CD14-positive monocyte (primary cell): ENCODE measurements around the gene SLC25A45. TPM values are rescaled to one million over a fixed set of nuclear protein-coding genes. Genes with fewer than 3 reads are reported as not detected.

Experiments used
- DNase-seq, 3 donors: peaks; one replicate each; pipeline ENCODE4 v3.0.0-alpha.2; 2011 to 2022
- H2AFZ ChIP-seq: 2 replicates; pipeline ENCODE4 v1.6.0; 2012; ENCODE audit warnings: mild to moderate bottlenecking, low read depth, low read length, inconsistent platforms; ENCODE audit not compliant: insufficient read depth, poor library complexity, severe bottlenecking
- H3K27ac ChIP-seq, 2 donors: 1 replicate in 1 of 2; 2 replicates in 1 of 2; pipeline ENCODE4 v1.5.1; 2012 to 2013; ENCODE audit warnings: low read length in 2 of 2, control low read depth in 1 of 2, inconsistent platforms in 1 of 2, low read depth in 1 of 2, mild to moderate bottlenecking in 1 of 2
- H3K27me3 ChIP-seq, 2 donors: one replicate each; pipeline versions ENCODE4 v1.6.0 to v1.6.1; 2011 to 2013; ENCODE audit warnings: low read length in 2 of 2; ENCODE audit not compliant: control insufficient read depth in 2 of 2, insufficient read depth in 2 of 2
- H3K36me3 ChIP-seq, 2 donors: replicated peaks in 1 of 2; 1 replicate in 1 of 2; 2 replicates in 1 of 2; pipeline versions ENCODE4 v1.5.1 to v1.6.1; 2012 to 2013; ENCODE audit warnings: low read length in 2 of 2, control low read depth in 1 of 2, inconsistent platforms in 1 of 2, mild to moderate bottlenecking in 1 of 2; ENCODE audit not compliant: insufficient read depth in 2 of 2, control insufficient read depth in 1 of 2
- H3K4me1 ChIP-seq, 2 donors: 1 replicate in 1 of 2; 2 replicates in 1 of 2; pipeline versions ENCODE4 v1.5.1 to v1.6.1; 2012 to 2013; ENCODE audit warnings: low read length in 2 of 2, control low read depth in 1 of 2, inconsistent platforms in 1 of 2, mild to moderate bottlenecking in 1 of 2, moderate library complexity in 1 of 2; ENCODE audit not compliant: insufficient read depth in 2 of 2, control insufficient read depth in 1 of 2
- H3K4me2 ChIP-seq: replicated peaks from 2 replicates; pipeline ENCODE3; 2012; ENCODE audit warnings: low read length, moderate library complexity, mild to moderate bottlenecking; ENCODE audit not compliant: poor library complexity, severe bottlenecking; ENCODE audit errors: extremely low read depth
- H3K4me3 ChIP-seq, 3 experiments: fragments of 200-600 bp in 1 of 3; sonication (generic) in 1 of 3; replicated peaks in 1 of 3; 1 replicate in 2 of 3; 2 replicates in 1 of 3; pipeline ENCODE4 v1.5.1; 2011 to 2013; ENCODE audit warnings: low read length in 3 of 3, mild to moderate bottlenecking in 3 of 3, control low read depth in 2 of 3, low read depth in 2 of 3, inconsistent platforms in 1 of 3, moderate library complexity in 1 of 3
- H3K79me2 ChIP-seq: 2 replicates; pipeline ENCODE4 v1.6.0; 2012; ENCODE audit warnings: mild to moderate bottlenecking, control low read depth, inconsistent platforms, low read length, moderate library complexity; ENCODE audit not compliant: insufficient read depth
- H3K9ac ChIP-seq: 2 replicates; pipeline ENCODE4 v1.6.0; 2017; ENCODE audit warnings: low read length, mild to moderate bottlenecking; ENCODE audit not compliant: insufficient read depth, poor library complexity, severe bottlenecking
- H3K9me3 ChIP-seq, 2 donors: replicated peaks in 1 of 2; 1 replicate in 1 of 2; 2 replicates in 1 of 2; pipeline versions ENCODE4 v1.5.1 to v1.6.1; 2012 to 2013; ENCODE audit warnings: low read length in 2 of 2, control low read depth in 1 of 2; ENCODE audit not compliant: control insufficient read depth in 1 of 2, insufficient read depth in 1 of 2
- H4K20me1 ChIP-seq: 2 replicates; pipeline ENCODE4 v1.6.0; 2012; ENCODE audit warnings: mild to moderate bottlenecking, low read length, control low read depth, moderate library complexity; ENCODE audit not compliant: insufficient read depth
- H3K27ac Mint-ChIP-seq, 7 donors: one replicate each; pipeline ENCODE4 v1.8.0; 2020; ENCODE audit warnings: mild to moderate bottlenecking in 7 of 7, mixed read lengths in 7 of 7, moderate library complexity in 6 of 7, inconsistent platforms in 2 of 7
- H3K27me3 Mint-ChIP-seq, 3 donors: one replicate each; pipeline ENCODE4 v1.8.0; 2021 to 2022; ENCODE audit warnings: low read depth in 3 of 3, mild to moderate bottlenecking in 3 of 3, mixed read lengths in 3 of 3, moderate library complexity in 3 of 3, inconsistent platforms in 1 of 3
- H3K36me3 Mint-ChIP-seq, 2 donors: one replicate each; pipeline ENCODE4 v1.8.0; 2020; ENCODE audit warnings: mixed read lengths in 2 of 2, inconsistent platforms in 1 of 2, mild to moderate bottlenecking in 1 of 2
- H3K4me1 Mint-ChIP-seq: one replicate; pipeline ENCODE4 v1.8.0; 2020; ENCODE audit warnings: mild to moderate bottlenecking, mixed read lengths
- H3K4me3 Mint-ChIP-seq, 2 donors: one replicate each; pipeline ENCODE4 v1.8.0; 2020; ENCODE audit warnings: mild to moderate bottlenecking in 2 of 2, mixed read lengths in 2 of 2, moderate library complexity in 1 of 2
- H3K9me3 Mint-ChIP-seq, 7 donors: one replicate each; pipeline ENCODE4 v1.8.0; 2020 to 2022; ENCODE audit warnings: mixed read lengths in 7 of 7, mild to moderate bottlenecking in 6 of 7, moderate library complexity in 6 of 7, inconsistent platforms in 2 of 7
- CTCF ChIP-seq: fragments of 200-600 bp; IDR thresholded peaks from one replicate; pipeline ENCODE4 v1.8.0; 2022; ENCODE audit warnings: antibody characterized with exemption, mild to moderate bottlenecking
- WGBS: methylation state at CpG from one replicate; pipeline ENCODE4 v1.1.5; 2013; ENCODE audit warnings: missing lambda C conversion rate; ENCODE audit not compliant: insufficient coverage; 5-methylcytosine and 5-hydroxymethylcytosine counted together
- intact Hi-C, 2 donors: fragments of 100-400 bp; cut with micrococcal nuclease; formaldehyde crosslinking; loops; one replicate each; pipeline versions ENCODE4 v1.15.0 to v1.15.1; 2023
- polyA plus RNA-seq, 3 donors: library from polyadenylated mRNA; depleted of rRNA in 1 of 3; unstranded in 2 of 3; stranded (reverse) in 1 of 3; fragments of 300-500 nt in 2 of 3; fragments of >200 nt in 1 of 3; fragmentation: Illumina TruSeq in 2 of 3; gene quantifications; 1 replicate in 2 of 3; 2 replicates in 1 of 3; pipeline ENCODE4 v1.2.3, GENCODE V29; 2012 to 2021

The SLC25A45 gene
- polyA plus RNA-seq, 3 donors = 3.7 to 11.3 (median 4.1) TPM

GRCh38 chr11:65416841-65417701 is 34.6 kb upstream of the SLC25A45 start:
- H3K4me3 Mint-ChIP-seq = peak overlapping the region; percentile 90 to 100
- H3K36me3 Mint-ChIP-seq = peaks cover 18 to 25% of the 10 kb centered on the region in 2 donors
- 3% methylated on average over 7 of the region's 14 CpGs for WGBS
- Histone ChIP-seq H3K9ac (peak overlapping the region; percentile 100), H3K27me3 (no peaks in the 10 kb centered on the region), H3K4me1 (peaks cover 59 to 61% of the 10 kb centered on the region in 2 donors), H3K4me3 (peak overlapping the region; percentile 9 to 100 (median 41)), H4K20me1 (peaks cover 36% of the 10 kb centered on the region), H3K36me3 (peaks cover 12 to 17% of the 10 kb centered on the region in 2 donors), H3K79me2 (peaks cover 49% of the 10 kb centered on the region), H2AFZ (peak overlapping the region; percentile 19), H3K27ac (peak overlapping the region; percentile 96 to 100), H3K4me2 (peak overlapping the region; percentile 85), H3K9me3 (no peaks in the 10 kb centered on the region)
- peaks cover 45% of the 10 kb centered on the region for H3K4me1 Mint-ChIP-seq
- intact Hi-C loops = loop anchor here (1.0 to 10.0 kb wide), 5 partner anchors 8 to 94 kb away; partner anchors contain the start of gene SLC25A45 (in 1 of the 2)
- DNase-seq = peak in 2 of 3 donors; percentile 55 to 60
- TF ChIP-seq CTCF = no peak
- peak overlapping the region; percentile 99 to 100 (median 100) for H3K27ac Mint-ChIP-seq
- H3K9me3 Mint-ChIP-seq = peaks cover 0 to 2% (median 0%) of the 10 kb centered on the region in 7 donors
- H3K27me3 Mint-ChIP-seq = peaks cover 0 to 11% (median 4%) of the 10 kb centered on the region in 3 donors

- WGBS = 0% methylated on average over 14 of the region's 18 CpGs
These were observed 33.9 kb upstream of the SLC25A45 start for GRCh38 chr11:65416341-65416824.

More at GRCh38 chr11:65416341-65416824, 33.9 kb upstream of the SLC25A45 start:
- Mint-ChIP-seq H3K36me3 (peaks cover 25 to 31% of the 10 kb centered on the region in 2 donors), H3K27ac (peak overlapping the region; percentile 99 to 100 (median 100)), H3K9me3 (peaks cover 0 to 2% (median 0%) of the 10 kb centered on the region in 7 donors), H3K4me1 (peaks cover 45% of the 10 kb centered on the region), H3K27me3 (peaks cover 0 to 9% (median 4%) of the 10 kb centered on the region in 3 donors), H3K4me3 (peak overlapping the region; percentile 90 to 100)
- H3K27me3 ChIP-seq = no peaks in the 10 kb centered on the region
- intact Hi-C loops = loop anchor here (2.0 to 10.0 kb wide), 4 partner anchors 14 to 94 kb away; partner anchors contain the start of gene SLC25A45 (in 1 of the 2)
- H3K9ac ChIP-seq = peak overlapping the region; percentile 100
- H3K36me3 ChIP-seq = peaks cover 19 to 24% of the 10 kb centered on the region in 2 donors
- peak overlapping the region; percentile 9 to 100 (median 41) for H3K4me3 ChIP-seq
- H2AFZ ChIP-seq = no peak overlapping the region
- DNase-seq = peak; percentile 86 to 88 (median 87)
- peak overlapping the region; percentile 96 to 100 for H3K27ac ChIP-seq
- peak overlapping the region; percentile 85 for H3K4me2 ChIP-seq
- H3K9me3 ChIP-seq = no peaks in the 10 kb centered on the region
- peaks cover 43% of the 10 kb centered on the region for H4K20me1 ChIP-seq
- peaks cover 42% of the 10 kb centered on the region for H3K79me2 ChIP-seq
- TF ChIP-seq CTCF = peak; percentile 96
- H3K4me1 ChIP-seq = peaks cover 54 to 56% of the 10 kb centered on the region in 2 donors
